ENCODE results near the gene TGFB2.

TGFB2 gene

GRCh38 chr1:218412171-218412570, 67.0 kb downstream of the TGFB2 start:
- Histone ChIP-seq H3K27ac (replicated peaks) (no peak overlapping the region), H3K27me3 (ENCODE audit: insufficient read depth, poor library complexity, severe bottlenecking) (no peaks in the 10 kb centered on the region), H3K4me3 (replicated peaks; ENCODE audit: insufficient read depth, low read length) (no peak overlapping the region)
- no peak for DNase-seq (ENCODE audit: low read depth in 1 of 2, low spot score in 1 of 2)
- TF ChIP-seq REST (IDR thresholded peaks at IDR 0.05; ENCODE audit: insufficient replicate concordance, low read depth) (no peak), CTCF (IDR thresholded peaks at IDR 0.05; ENCODE audit: insufficient read depth, low read length) (no peak)

GRCh38 chr1:218413179-218413578, 68.0 kb downstream of the TGFB2 start:
- no peak for DNase-seq (ENCODE audit: low read depth in 1 of 2, low spot score in 1 of 2)
- Histone ChIP-seq H3K4me3 (replicated peaks; ENCODE audit: insufficient read depth, low read length) (no peak overlapping the region), H3K27ac (replicated peaks) (no peak overlapping the region), H3K27me3 (ENCODE audit: insufficient read depth, poor library complexity, severe bottlenecking) (no peaks in the 10 kb centered on the region)
- no peak for TF ChIP-seq CTCF (IDR thresholded peaks at IDR 0.05; ENCODE audit: insufficient read depth, low read length)

- Histone ChIP-seq H3K27me3 (ENCODE audit: insufficient read depth, poor library complexity, severe bottlenecking) (no peaks in the 10 kb centered on the region), H3K4me3 (replicated peaks; ENCODE audit: insufficient read depth, low read length) (no peak overlapping the region), H3K27ac (replicated peaks) (no peak overlapping the region)
- no peak for TF ChIP-seq SPI1 (IDR thresholded peaks at IDR 0.05; ENCODE audit: borderline replicate concordance, low read depth)
- no peak for TF ChIP-seq GABPA (IDR thresholded peaks at IDR 0.05; ENCODE audit: low read depth)
- no peak for TF ChIP-seq POLR2AphosphoS5 (IDR thresholded peaks at IDR 0.05; ENCODE audit: low read depth)
- no peak for TF ChIP-seq REST (IDR thresholded peaks at IDR 0.05; ENCODE audit: insufficient replicate concordance, low read depth)
- TF ChIP-seq CTCF (IDR thresholded peaks at IDR 0.05; ENCODE audit: insufficient read depth, low read length), result no peak
- DNase-seq (ENCODE audit: low read depth in 1 of 2, low spot score in 1 of 2), result no peak
Observed at GRCh38 chr1:218414060-218414728, 69.1 kb downstream of the TGFB2 start.

GRCh38 chr1:218415726-218416125, 70.6 kb downstream of the TGFB2 start:
- no peak for DNase-seq (ENCODE audit: low read depth in 1 of 2, low spot score in 1 of 2)
- Histone ChIP-seq H3K27ac (replicated peaks) (no peak overlapping the region), H3K27me3 (ENCODE audit: insufficient read depth, poor library complexity, severe bottlenecking) (no peaks in the 10 kb centered on the region), H3K4me3 (replicated peaks; ENCODE audit: insufficient read depth, low read length) (no peak overlapping the region)
- TF ChIP-seq GABPA (IDR thresholded peaks at IDR 0.05; ENCODE audit: low read depth) (no peak), SPI1 (IDR thresholded peaks at IDR 0.05; ENCODE audit: borderline replicate concordance, low read depth) (no peak), CTCF (IDR thresholded peaks at IDR 0.05; ENCODE audit: insufficient read depth, low read length) (no peak), REST (IDR thresholded peaks at IDR 0.05; ENCODE audit: insufficient replicate concordance, low read depth) (no peak), POLR2AphosphoS5 (IDR thresholded peaks at IDR 0.05; ENCODE audit: low read depth) (no peak)
